Measurements from ENCODE around the gene DYNC1I1.

- TF ChIP-seq CTCF (conservative IDR thresholded peaks at IDR 0.05; ENCODE audit: low read depth in 2 of 2) (no peak), ZNF114 (CRISPR knock-in tag; IDR thresholded peaks at IDR 0.05) (no peak), POLR2AphosphoS5 (IDR thresholded peaks at IDR 0.05; ENCODE audit: low read depth) (no peak), REST (IDR thresholded peaks at IDR 0.05; ENCODE audit: unreplicated experiment) (no peak), ETS1 (IDR thresholded peaks at IDR 0.05) (no peak), EZH2phosphoT487 (IDR thresholded peaks at IDR 0.05; ENCODE audit: unreplicated experiment) (no peak), JUNB (IDR thresholded peaks at IDR 0.05; ENCODE audit: unreplicated experiment) (no peak), EZH2 (IDR thresholded peaks at IDR 0.05; ENCODE audit: low read depth, unreplicated experiment) (no peak), STAT1 (IDR thresholded peaks at IDR 0.05; ENCODE audit: unreplicated experiment) (no peak), CREB1 (CRISPR knock-in tag; IDR thresholded peaks at IDR 0.05; ENCODE audit: low read depth) (no peak)
These were observed 355.4 kb downstream of the DYNC1I1 start for GRCh38 chr7:96127746-96128145.

Data from GM23338 (cell line).